KMS-11 (cell line): ENCODE data around the gene ACTN4.

Source experiments
- H2AFZ ChIP-seq: fragments of 200-600 bp; sonication (generic); 2 replicates; pipeline ENCODE4 v1.6.1; 2016; ENCODE audit warnings: antibody characterized with exemption, mixed run types, low read depth
- H3K27ac ChIP-seq: fragments of 200-600 bp; sonication (generic); 2 replicates; pipeline ENCODE4 v1.6.1; 2016; ENCODE audit warnings: mild to moderate bottlenecking, mixed run types
- H3K27me3 ChIP-seq: fragments of 200-600 bp; sonication (generic); 2 replicates; pipeline ENCODE4 v1.6.1; 2017; ENCODE audit warnings: mild to moderate bottlenecking, low read depth, mixed run types, moderate library complexity; ENCODE audit not compliant: insufficient read depth
- H3K36me3 ChIP-seq: fragments of 200-600 bp; sonication (generic); 2 replicates; pipeline ENCODE4 v1.6.1; 2017; ENCODE audit warnings: mild to moderate bottlenecking, mixed run types; ENCODE audit not compliant: insufficient read depth
- H3K4me1 ChIP-seq: fragments of 200-600 bp; sonication (generic); 2 replicates; pipeline ENCODE4 v1.6.1; 2016; ENCODE audit warnings: mild to moderate bottlenecking, low read depth, mixed run types; ENCODE audit not compliant: poor library complexity, severe bottlenecking
- H3K4me2 ChIP-seq: fragments of 200-600 bp; sonication (generic); 2 replicates; pipeline ENCODE4 v1.7.0; 2016; ENCODE audit warnings: mild to moderate bottlenecking, mixed run types
- H3K4me3 ChIP-seq: fragments of 200-600 bp; sonication (generic); IDR thresholded peaks from 2 replicates; pipeline ENCODE4 v1.6.1; 2017; ENCODE audit warnings: low read depth, low read length, mixed read lengths; ENCODE audit not compliant: insufficient read depth
- H3K79me2 ChIP-seq: fragments of 200-600 bp; sonication (generic); 2 replicates; pipeline ENCODE4 v1.6.1; 2016; ENCODE audit warnings: low read depth, mixed run types; ENCODE audit not compliant: insufficient read depth
- H3K9ac ChIP-seq: fragments of 200-600 bp; sonication (generic); 2 replicates; pipeline ENCODE4 v1.6.1; 2016; ENCODE audit warnings: mild to moderate bottlenecking, mixed run types
- H4K20me1 ChIP-seq: fragments of 200-600 bp; sonication (generic); 2 replicates; pipeline ENCODE4 v1.6.1; 2016; ENCODE audit warnings: mild to moderate bottlenecking, mixed run types; ENCODE audit not compliant: insufficient read depth
- CTCF ChIP-seq: fragments of 200-600 bp; sonication (generic); conservative IDR thresholded peaks from 2 replicates; pipeline ENCODE4 v1.6.1; 2017; ENCODE audit warnings: low read depth, mild to moderate bottlenecking, antibody characterized with exemption, low read length, moderate library complexity, mixed read lengths

ACTN4 gene

GRCh38 chr19:38690832-38691231 is 43.4 kb downstream of the ACTN4 start:
- Histone ChIP-seq H3K9ac (no peak overlapping the region), H3K4me1 (peaks cover 38% of the 10 kb centered on the region), H2AFZ (no peak overlapping the region), H3K79me2 (peaks cover 42% of the 10 kb centered on the region), H3K27ac (no peak overlapping the region), H3K27me3 (no peaks in the 10 kb centered on the region), H4K20me1 (no peaks in the 10 kb centered on the region), H3K4me3 (no peak overlapping the region), H3K36me3 (no peaks in the 10 kb centered on the region), H3K4me2 (no peak overlapping the region)
- no peak for TF ChIP-seq CTCF

- H3K79me2 ChIP-seq: peaks cover 40% of the 10 kb centered on the region
- TF ChIP-seq CTCF: no peak
- H3K4me2 ChIP-seq: no peak overlapping the region
- no peak overlapping the region for H3K4me3 ChIP-seq
- no peaks in the 10 kb centered on the region for H4K20me1 ChIP-seq
- no peaks in the 10 kb centered on the region for H3K36me3 ChIP-seq
- H3K9ac ChIP-seq: no peak overlapping the region
- H3K27ac ChIP-seq: no peak overlapping the region
- peaks cover 26% of the 10 kb centered on the region for H3K4me1 ChIP-seq
- H3K27me3 ChIP-seq: no peaks in the 10 kb centered on the region
- no peak overlapping the region for H2AFZ ChIP-seq
Measured at GRCh38 chr19:38691938-38692457, 44.5 kb downstream of the ACTN4 start.

GRCh38 chr19:38692458-38693379 is 45.3 kb downstream of the ACTN4 start:
- Histone ChIP-seq H3K27me3 (no peaks in the 10 kb centered on the region), H3K79me2 (peaks cover 33% of the 10 kb centered on the region), H3K27ac (no peak overlapping the region), H3K4me2 (no peak overlapping the region), H4K20me1 (no peaks in the 10 kb centered on the region), H2AFZ (no peak overlapping the region), H3K4me1 (peaks cover 19% of the 10 kb centered on the region), H3K9ac (no peak overlapping the region), H3K36me3 (no peaks in the 10 kb centered on the region), H3K4me3 (no peak overlapping the region)
- TF ChIP-seq CTCF: no peak

GRCh38 chr19:38693380-38694223 is 46.2 kb downstream of the ACTN4 start:
- no peak overlapping the region for H2AFZ ChIP-seq
- no peak overlapping the region for H3K9ac ChIP-seq
- H3K27me3 ChIP-seq: no peaks in the 10 kb centered on the region
- no peaks in the 10 kb centered on the region for H3K36me3 ChIP-seq
- H3K4me1 ChIP-seq: peaks cover 10% of the 10 kb centered on the region
- no peak overlapping the region for H3K4me3 ChIP-seq
- H3K4me2 ChIP-seq: no peak overlapping the region
- peaks cover 24% of the 10 kb centered on the region for H3K79me2 ChIP-seq
- H4K20me1 ChIP-seq: no peaks in the 10 kb centered on the region
- no peak overlapping the region for H3K27ac ChIP-seq
- TF ChIP-seq CTCF: no peak
